GM18508 (cell line): Measurements from ENCODE around the gene SPATA13.
"Not testable (repeated sequence)": the region's sequence is repeated elsewhere in the genome, so short reads cannot be mapped to it uniquely, and the experiment has no call there.

Experiments used
- ATAC-seq: cut with Tn5 transposase; IDR thresholded peaks from one replicate; pipeline ENCODE4 v1.9.1; 2021; ENCODE audit warnings: moderate number of reproducible peaks; ENCODE audit not compliant: insufficient read depth, unreplicated experiment

SPATA13 gene

GRCh38 chr13:24341439-24341838, 180.9 kb downstream of the SPATA13 start:
- ATAC-seq = no peak

- no peak for ATAC-seq
These were observed 187.9 kb downstream of the SPATA13 start for GRCh38 chr13:24348385-24348784.

- ATAC-seq = no peak
These were observed 188.4 kb downstream of the SPATA13 start for GRCh38 chr13:24348797-24349515.

- ATAC-seq = not testable (repeated sequence)
These were observed 189.5 kb downstream of the SPATA13 start for GRCh38 chr13:24349778-24350664.

- ATAC-seq = no peak
These were observed 190.9 kb downstream of the SPATA13 start for GRCh38 chr13:24351423-24351822.

- no peak for ATAC-seq
These were observed 193.2 kb downstream of the SPATA13 start for GRCh38 chr13:24353736-24354135.

- ATAC-seq = no peak
These were observed 194.6 kb downstream of the SPATA13 start for GRCh38 chr13:24355103-24355502.

GRCh38 chr13:24356270-24356669, 195.8 kb downstream of the SPATA13 start:
- ATAC-seq = no peak
